Vagina (tissue), 2 donors: ENCODE data around the gene PDE4D. TPM values are rescaled to one million over a fixed set of nuclear protein-coding genes. Genes with fewer than 3 reads are reported as not detected.

ENCODE experiments used
- DNase-seq, 2 donors: peaks; one replicate each; pipeline ENCODE4 v3.0.0-alpha.2; 2017; ENCODE audit errors: extremely low spot score in 2 of 2
- H3K27ac ChIP-seq: fragments of 200-600 bp; sonication (generic); one replicate; pipeline ENCODE4 v1.5.1; 2019
- H3K27me3 ChIP-seq: fragments of 200-600 bp; sonication (generic); one replicate; pipeline ENCODE4 v1.5.1; 2019
- H3K36me3 ChIP-seq, 2 donors: fragments of 200-600 bp; sonication (generic); one replicate each; pipeline ENCODE4 v1.5.1; 2017 to 2019
- H3K4me1 ChIP-seq: fragments of 200-600 bp; sonication (generic); one replicate; pipeline ENCODE4 v1.5.1; 2019
- H3K4me3 ChIP-seq, 2 donors: fragments of 200-600 bp; sonication (generic); 1 replicate in 1 of 2; 2 replicates in 1 of 2; pipeline ENCODE4 v1.5.1; 2016 to 2019
- H3K9me3 ChIP-seq: fragments of 200-600 bp; sonication (generic); one replicate; pipeline ENCODE4 v1.5.1; 2019
- CTCF ChIP-seq, 3 experiments: fragments of 450-650 bp in 2 of 3; fragments of 200-600 bp in 1 of 3; sonication (generic) in 1 of 3; IDR thresholded peaks; one replicate each; pipeline ENCODE4 v1.5.1; 2017 to 2019; ENCODE audit warnings: antibody characterized with exemption in 3 of 3, mild to moderate bottlenecking in 2 of 3, moderate library complexity in 2 of 3
- POLR2A ChIP-seq, 2 donors: fragments of 450-650 bp; IDR thresholded peaks; one replicate each; pipeline ENCODE4 v1.6.1; 2017; ENCODE audit warnings: antibody characterized with exemption in 2 of 2, mild to moderate bottlenecking in 2 of 2, moderate library complexity in 2 of 2
- POLR2AphosphoS5 ChIP-seq, 2 donors: sonication (generic); formaldehyde crosslinking; IDR thresholded peaks; one replicate each; pipeline ENCODE4 v1.9.0; 2017; ENCODE audit warnings: antibody characterized with exemption in 2 of 2, mild to moderate bottlenecking in 2 of 2, low read depth in 1 of 2; ENCODE audit not compliant: insufficient read depth in 1 of 2
- intact Hi-C: fragments of 100-400 bp; cut with DNase I; formaldehyde crosslinking; loops from one replicate; pipeline ENCODE4 v1.15.1; 2023
- total RNA-seq: library from RNA; depleted of rRNA; stranded (reverse); fragments of >200 nt; gene quantifications from one replicate; pipeline ENCODE4 v1.2.3, GENCODE V29; 2016

The PDE4D gene
- total RNA-seq, 1 donor from 2014 or later = 86.9 TPM

GRCh38 chr5:59088546-59088945, 805.0 kb downstream of the PDE4D start:
- Histone ChIP-seq H3K4me1 (peaks cover 6% of the 10 kb centered on the region), H3K36me3 (no peaks in the 10 kb centered on the region), H3K27ac (no peak overlapping the region), H3K27me3 (no peaks in the 10 kb centered on the region), H3K4me3 (no peak overlapping the region), H3K9me3 (no peaks in the 10 kb centered on the region)
- TF ChIP-seq CTCF (IDR thresholded peaks at IDR 0.05) = no peak
- TF ChIP-seq POLR2AphosphoS5 (IDR thresholded peaks at IDR 0.05; ENCODE audit: insufficient read depth in 1 of 2, low read depth in 1 of 2) = no peak
- no peak for TF ChIP-seq POLR2A (IDR thresholded peaks at IDR 0.05)
- intact Hi-C loops = no loop called here
- DNase-seq = no peak

DNA sequence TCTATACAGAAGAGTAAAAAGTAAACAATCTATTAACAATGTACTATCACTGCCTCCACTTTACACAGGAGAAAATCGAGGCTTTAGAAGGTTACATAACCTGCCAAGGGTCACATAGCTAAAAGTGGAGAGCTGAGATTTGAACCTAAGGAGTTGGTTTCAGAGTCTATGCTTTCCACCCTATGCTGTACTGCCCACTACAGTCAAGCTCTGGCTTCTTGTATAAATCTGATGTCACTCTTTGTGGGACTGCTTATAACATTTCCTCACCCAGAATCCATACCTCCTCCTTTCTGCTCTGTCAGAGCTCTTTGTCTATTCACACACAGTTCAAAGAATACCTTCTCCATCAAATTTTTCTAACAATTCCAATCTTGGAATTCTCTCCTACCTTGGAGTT, 807.5 kb downstream of the PDE4D start:
- H3K4me1 ChIP-seq = no peaks in the 10 kb centered on the region
- intact Hi-C loops = no loop called here
- no peaks in the 10 kb centered on the region for H3K36me3 ChIP-seq
- no peaks in the 10 kb centered on the region for H3K9me3 ChIP-seq
- no peak for DNase-seq
- no peaks in the 10 kb centered on the region for H3K27me3 ChIP-seq
- TF ChIP-seq CTCF (IDR thresholded peaks at IDR 0.05) (no peak), POLR2A (IDR thresholded peaks at IDR 0.05) (no peak), POLR2AphosphoS5 (IDR thresholded peaks at IDR 0.05; ENCODE audit: insufficient read depth in 1 of 2, low read depth in 1 of 2) (no peak)
- no peak overlapping the region for H3K4me3 ChIP-seq
- no peak overlapping the region for H3K27ac ChIP-seq

DNA sequence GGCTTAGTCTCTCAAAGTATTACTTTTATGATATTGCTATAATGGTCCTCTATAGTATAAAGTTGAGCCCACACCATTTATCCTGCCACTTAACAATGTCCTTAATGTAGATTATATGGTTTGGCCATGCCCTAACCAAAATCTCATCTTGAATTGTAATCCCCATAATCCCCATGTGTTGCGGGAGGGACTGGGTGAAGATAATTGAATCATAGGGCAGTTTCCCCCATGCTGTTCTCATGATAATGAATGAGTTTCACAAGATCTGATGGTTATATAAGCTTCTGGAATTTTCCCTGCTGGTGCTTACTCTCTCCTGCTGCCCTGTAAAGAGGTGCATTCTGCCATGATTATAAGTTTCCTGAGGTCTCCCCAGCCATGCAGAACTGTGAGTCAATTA, 811.8 kb downstream of the PDE4D start:
- TF ChIP-seq POLR2AphosphoS5 (IDR thresholded peaks at IDR 0.05; ENCODE audit: insufficient read depth in 1 of 2, low read depth in 1 of 2) (no peak), CTCF (IDR thresholded peaks at IDR 0.05) (no peak), POLR2A (IDR thresholded peaks at IDR 0.05) (no peak)
- intact Hi-C loops = no loop called here
- Histone ChIP-seq H3K4me1 (no peaks in the 10 kb centered on the region), H3K9me3 (no peaks in the 10 kb centered on the region), H3K36me3 (no peaks in the 10 kb centered on the region), H3K4me3 (no peak overlapping the region), H3K27ac (no peak overlapping the region), H3K27me3 (no peaks in the 10 kb centered on the region)
- no peak for DNase-seq

DNA sequence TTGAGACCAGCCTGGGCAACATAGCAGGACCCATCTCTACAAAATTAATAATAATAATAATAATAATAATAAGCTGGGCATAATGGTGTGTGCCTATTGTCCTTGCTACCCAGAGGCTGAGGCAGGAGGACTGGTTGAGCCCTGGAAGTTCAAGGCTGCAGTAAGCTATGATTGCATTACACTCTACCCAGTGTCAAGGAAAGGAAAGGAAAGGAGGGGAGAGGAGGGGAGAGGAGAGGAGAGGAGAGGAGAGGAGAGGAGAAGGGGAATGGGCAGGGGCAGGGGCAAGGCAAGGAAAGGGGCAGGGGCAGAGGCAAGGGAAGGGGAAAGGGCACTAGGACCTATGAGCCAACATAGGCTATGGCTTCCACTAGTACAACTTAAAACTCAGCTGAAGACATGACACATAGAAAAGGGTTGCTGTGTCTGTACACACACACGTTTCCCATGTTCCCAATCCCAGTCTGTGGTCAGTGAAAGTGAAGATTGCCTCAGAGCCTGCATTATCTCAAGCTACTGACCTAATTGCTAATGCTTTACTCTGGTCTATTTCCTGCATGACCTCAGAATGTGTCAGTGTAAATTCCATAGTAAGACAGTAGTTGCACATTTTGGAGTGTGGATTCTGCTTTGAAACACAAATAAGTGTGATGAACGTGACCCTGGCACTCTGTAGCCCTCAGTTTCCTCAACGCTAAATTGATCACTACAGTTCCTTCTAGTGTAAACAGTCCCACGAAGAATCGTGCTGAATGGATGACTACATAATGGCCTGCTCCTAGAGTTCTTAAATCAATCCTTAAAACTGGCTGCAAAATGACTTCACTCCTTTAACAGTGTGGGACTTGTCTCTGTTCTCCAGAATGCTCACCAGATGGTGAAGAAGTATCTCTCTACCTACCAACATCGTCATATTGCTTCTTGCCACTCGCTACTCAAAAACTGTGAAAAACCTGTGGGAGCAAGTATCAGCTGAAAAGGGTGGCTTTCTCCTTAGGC, 813.6 kb downstream of the PDE4D start:
- H3K4me1 ChIP-seq = no peaks in the 10 kb centered on the region
- no peaks in the 10 kb centered on the region for H3K9me3 ChIP-seq
- no peak overlapping the region for H3K27ac ChIP-seq
- no peak overlapping the region for H3K4me3 ChIP-seq
- no peak for DNase-seq
- no peaks in the 10 kb centered on the region for H3K27me3 ChIP-seq
- no peaks in the 10 kb centered on the region for H3K36me3 ChIP-seq
- intact Hi-C loops = no loop called here
- TF ChIP-seq POLR2A (IDR thresholded peaks at IDR 0.05) = no peak
- TF ChIP-seq CTCF (IDR thresholded peaks at IDR 0.05) = no peak
- no peak for TF ChIP-seq POLR2AphosphoS5 (IDR thresholded peaks at IDR 0.05; ENCODE audit: insufficient read depth in 1 of 2, low read depth in 1 of 2)
